Measurements from ENCODE around the gene ANKDD1A. TPM values are rescaled to one million over a fixed set of nuclear protein-coding genes. Genes with fewer than 3 reads are reported as not detected.

ANKDD1A gene
- total and polyA plus RNA-seq, 8 donors: 1.5 to 43.8 (median 5.2) TPM

GRCh38 chr15:64970698-64971097 lies 59.0 kb downstream of the ANKDD1A start:
- Histone ChIP-seq H3K36me3 (peaks cover 54 to 100% (median 98%) of the 10 kb centered on the region in 4 donors), H3K27ac (no peak overlapping the region), H3K4me3 (no peak overlapping the region), H3K9me3 (no peaks in the 10 kb centered on the region), H3K27me3 (no peaks in the 10 kb centered on the region), H3K4me1 (no peaks in the 10 kb centered on the region)
- intact Hi-C loops (cut with DNase I; ENCODE audit: low total_unique reads): no loop called here
- DNase-seq: no peak
- 90 to 95% (median 93%) methylated on average over 7 of the region's 7 CpGs for WGBS, 5 donors
- TF ChIP-seq, protein P1, sequence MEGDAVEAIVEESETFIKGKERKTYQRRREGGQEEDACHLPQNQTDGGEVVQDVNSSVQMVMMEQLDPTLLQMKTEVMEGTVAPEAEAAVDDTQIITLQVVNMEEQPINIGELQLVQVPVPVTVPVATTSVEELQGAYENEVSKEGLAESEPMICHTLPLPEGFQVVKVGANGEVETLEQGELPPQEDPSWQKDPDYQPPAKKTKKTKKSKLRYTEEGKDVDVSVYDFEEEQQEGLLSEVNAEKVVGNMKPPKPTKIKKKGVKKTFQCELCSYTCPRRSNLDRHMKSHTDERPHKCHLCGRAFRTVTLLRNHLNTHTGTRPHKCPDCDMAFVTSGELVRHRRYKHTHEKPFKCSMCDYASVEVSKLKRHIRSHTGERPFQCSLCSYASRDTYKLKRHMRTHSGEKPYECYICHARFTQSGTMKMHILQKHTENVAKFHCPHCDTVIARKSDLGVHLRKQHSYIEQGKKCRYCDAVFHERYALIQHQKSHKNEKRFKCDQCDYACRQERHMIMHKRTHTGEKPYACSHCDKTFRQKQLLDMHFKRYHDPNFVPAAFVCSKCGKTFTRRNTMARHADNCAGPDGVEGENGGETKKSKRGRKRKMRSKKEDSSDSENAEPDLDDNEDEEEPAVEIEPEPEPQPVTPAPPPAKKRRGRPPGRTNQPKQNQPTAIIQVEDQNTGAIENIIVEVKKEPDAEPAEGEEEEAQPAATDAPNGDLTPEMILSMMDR (IDR thresholded peaks at IDR 0.05): no peak

GRCh38 chr15:64975390-64975789 lies 63.7 kb downstream of the ANKDD1A start:
- Histone ChIP-seq H3K4me3 (no peak overlapping the region), H3K9me3 (no peaks in the 10 kb centered on the region), H3K4me1 (no peaks in the 10 kb centered on the region), H3K27me3 (no peaks in the 10 kb centered on the region), H3K27ac (no peak overlapping the region), H3K36me3 (peaks cover 58 to 100% (median 100%) of the 10 kb centered on the region in 4 donors)
- intact Hi-C loops (cut with DNase I; ENCODE audit: low total_unique reads): no loop called here
- TF ChIP-seq POLR2A (IDR thresholded peaks at IDR 0.05): no peak
- TF ChIP-seq EP300 (IDR thresholded peaks at IDR 0.05): no peak
- TF ChIP-seq POLR2AphosphoS5 (IDR thresholded peaks at IDR 0.05): no peak
- TF ChIP-seq, protein P1 (IDR thresholded peaks at IDR 0.05): no peak
- no peak for DNase-seq
- 80 to 98% (median 89%) methylated on average over 5 of the region's 5 CpGs for WGBS, 5 donors

- H3K27ac ChIP-seq: no peak overlapping the region
- 73 to 85% (median 82%) methylated on average over 7 of the region's 7 CpGs for WGBS, 5 donors
- TF ChIP-seq EP300 (IDR thresholded peaks at IDR 0.05) (no peak), POLR2AphosphoS5 (IDR thresholded peaks at IDR 0.05) (no peak), POLR2A (IDR thresholded peaks at IDR 0.05) (no peak)
- TF ChIP-seq, protein P1 (IDR thresholded peaks at IDR 0.05): no peak
Measured at GRCh38 chr15:64979252-64979710, 67.6 kb downstream of the ANKDD1A start.

DNA sequence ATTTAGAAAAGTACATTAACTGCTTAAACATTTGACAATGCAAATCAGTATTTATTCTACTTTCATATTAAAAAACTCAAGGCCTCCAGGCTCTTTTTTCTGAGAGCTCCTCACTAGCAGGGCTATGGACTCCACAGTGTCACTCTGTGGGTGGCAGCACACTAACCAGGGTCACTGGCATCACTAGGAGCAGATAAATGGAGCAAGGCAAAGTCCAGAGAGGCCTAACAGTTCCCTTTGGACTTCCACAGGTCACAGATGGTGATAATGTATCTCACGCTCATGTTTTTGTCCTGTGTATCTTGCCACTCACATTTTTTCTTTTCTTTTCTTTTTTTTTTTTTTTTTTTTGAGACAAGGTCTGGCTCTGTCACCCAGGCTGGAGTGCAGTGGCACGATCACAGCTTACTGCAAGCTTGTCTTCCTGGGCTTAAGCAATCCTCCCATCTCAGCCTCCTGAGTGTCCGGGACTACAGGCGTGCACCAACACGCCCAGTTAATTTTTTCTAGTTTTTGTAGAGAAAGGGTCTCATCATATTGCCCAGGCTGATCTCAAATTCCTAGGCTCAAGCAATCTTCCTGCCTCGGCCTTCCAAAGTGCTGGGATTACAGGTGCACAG lies 70.2 kb downstream of the ANKDD1A start:
- peaks cover 15 to 48% (median 35%) of the 10 kb centered on the region in 4 donors for H3K4me1 ChIP-seq
- H3K4me3 ChIP-seq: no peak overlapping the region
- WGBS, 5 donors: 79 to 97% (median 87%) methylated on average over 6 of the region's 6 CpGs
- TF ChIP-seq, protein P1 (IDR thresholded peaks at IDR 0.05): no peak
- TF ChIP-seq POLR2AphosphoS5 (IDR thresholded peaks at IDR 0.05) (no peak), EP300 (IDR thresholded peaks at IDR 0.05) (no peak), POLR2A (IDR thresholded peaks at IDR 0.05) (no peak)
- H3K36me3 ChIP-seq: peaks cover 21 to 56% (median 50%) of the 10 kb centered on the region in 4 donors
- no peaks in the 10 kb centered on the region for H3K27me3 ChIP-seq
- H3K27ac ChIP-seq: no peak overlapping the region
- DNase-seq: no peak
- no peaks in the 10 kb centered on the region for H3K9me3 ChIP-seq
- intact Hi-C loops (cut with DNase I; ENCODE audit: low total_unique reads): no loop called here

More at GRCh38 chr15:64979252-64979710, 67.6 kb downstream of the ANKDD1A start:
- peaks cover 30 to 82% (median 76%) of the 10 kb centered on the region in 4 donors for H3K36me3 ChIP-seq
- no peaks in the 10 kb centered on the region for H3K27me3 ChIP-seq
- H3K9me3 ChIP-seq: no peaks in the 10 kb centered on the region
- intact Hi-C loops (cut with DNase I; ENCODE audit: low total_unique reads): no loop called here
- no peak overlapping the region for H3K4me3 ChIP-seq
- no peak for DNase-seq
- peaks cover 7 to 22% (median 15%) of the 10 kb centered on the region in 4 donors for H3K4me1 ChIP-seq

Data from stomach (tissue), 9 donors.